Keratinocyte (primary cell): ENCODE measurements around the gene SCAPER. TPM values are rescaled to one million over a fixed set of nuclear protein-coding genes. Genes with fewer than 3 reads are reported as not detected.

ENCODE experiments used
- DNase-seq: peaks from one replicate; pipeline ENCODE4 v3.0.0-alpha.2; 2011; ENCODE audit warnings: low read depth, missing footprints, low spot score
- FAIRE-seq: peaks from 2 replicates; lab custom pipeline; 2011; peaks lifted over from hg19 to GRCh38; lab: Jason Lieb, UNC
- H2AFZ ChIP-seq: 2 replicates; pipeline ENCODE4 v1.6.0; 2012; ENCODE audit warnings: low read length, control low read depth, inconsistent platforms; ENCODE audit not compliant: control insufficient read depth
- H3K27ac ChIP-seq: 2 replicates; pipeline ENCODE4 v1.5.1; 2011; ENCODE audit warnings: low read length; ENCODE audit not compliant: control insufficient read depth, insufficient read depth
- H3K27me3 ChIP-seq: 3 replicates; pipeline ENCODE4 v1.6.0; 2011; ENCODE audit warnings: low read length; ENCODE audit not compliant: control insufficient read depth, insufficient read depth; ENCODE audit errors: extremely low read depth
- H3K36me3 ChIP-seq, 2 experiments: 2 replicates in 1 of 2; 3 replicates in 1 of 2; pipeline ENCODE4 v1.5.1; 2011; ENCODE audit warnings: low read length in 2 of 2, mild to moderate bottlenecking in 1 of 2; ENCODE audit not compliant: control insufficient read depth in 2 of 2, insufficient read depth in 2 of 2; ENCODE audit errors: extremely low read depth in 1 of 2
- H3K4me1 ChIP-seq: 3 replicates; pipeline ENCODE4 v1.5.1; 2011; ENCODE audit warnings: low read length; ENCODE audit not compliant: control insufficient read depth, insufficient read depth; ENCODE audit errors: extremely low read depth
- H3K4me2 ChIP-seq: 3 replicates; pipeline ENCODE4 v1.6.0; 2011; ENCODE audit warnings: low read depth, low read length; ENCODE audit not compliant: control insufficient read depth, insufficient read depth; ENCODE audit errors: extremely low read depth
- H3K4me3 ChIP-seq, 3 experiments: fragments of 200-600 bp in 1 of 3; sonication (generic) in 1 of 3; 2 replicates in 2 of 3; 3 replicates in 1 of 3; pipeline ENCODE4 v1.5.1; 2011 to 2016; ENCODE audit warnings: low read length in 3 of 3, mild to moderate bottlenecking in 3 of 3, control low read depth in 2 of 3, inconsistent platforms in 1 of 3, low read depth in 1 of 3, mixed read lengths in 1 of 3, mixed run types in 1 of 3, moderate library complexity in 1 of 3; ENCODE audit not compliant: control insufficient read depth in 2 of 3, insufficient read depth in 2 of 3; ENCODE audit errors: extremely low read depth in 1 of 3
- H3K79me2 ChIP-seq: 2 replicates; pipeline ENCODE4 v1.6.0; 2012; ENCODE audit warnings: low read length; ENCODE audit not compliant: control insufficient read depth, insufficient read depth
- H3K9ac ChIP-seq: 3 replicates; pipeline ENCODE4 v1.6.0; 2011; ENCODE audit warnings: low read length; ENCODE audit not compliant: control insufficient read depth, insufficient read depth; ENCODE audit errors: extremely low read depth
- H3K9me1 ChIP-seq: 3 replicates; pipeline ENCODE4 v1.6.0; 2011; ENCODE audit warnings: low read length; ENCODE audit not compliant: control insufficient read depth, insufficient read depth; ENCODE audit errors: extremely low read depth
- H3K9me3 ChIP-seq: 2 replicates; pipeline ENCODE4 v1.5.1; 2012; ENCODE audit warnings: low read depth, low read length; ENCODE audit not compliant: control insufficient read depth
- H4K20me1 ChIP-seq: 3 replicates; pipeline ENCODE4 v1.6.0; 2011; ENCODE audit warnings: low read length; ENCODE audit not compliant: control insufficient read depth, insufficient read depth; ENCODE audit errors: extremely low read depth
- CTCF ChIP-seq, 3 experiments: IDR thresholded peaks in 1 of 3; conservative IDR thresholded peaks in 1 of 3; optimal IDR thresholded peaks in 1 of 3; 2 replicates in 2 of 3; 3 replicates in 1 of 3; pipeline versions ENCODE3 to v1.5.1; 2011; ENCODE audit warnings: low read length in 3 of 3, mild to moderate bottlenecking in 3 of 3, moderate library complexity in 2 of 3, control low read depth in 1 of 3, inconsistent platforms in 1 of 3; ENCODE audit not compliant: insufficient read depth in 2 of 3; ENCODE audit errors: extremely low read depth in 1 of 3
- EZH2 ChIP-seq: IDR thresholded peaks from one replicate; pipeline ENCODE4 v1.6.1; 2012; ENCODE audit warnings: inconsistent platforms, mild to moderate bottlenecking, low read length, moderate library complexity
- dilution Hi-C: fragments of 300-500 bp; cut with MboI; formaldehyde crosslinking; loops from one replicate; pipeline ENCODE4 v1.7.0; 2020; ENCODE audit warnings: low sequenced_read_pairs; ENCODE audit not compliant: extremely low pct_ligation_motif_present
- polyA plus RNA-seq, 5 experiments: library from polyadenylated mRNA; depleted of rRNA in 3 of 5; stranded (reverse) in 3 of 5; stranded (forward) in 1 of 5; unstranded in 1 of 5; fragments of >200 nt; gene quantifications; 1 replicate in 1 of 5; 2 replicates in 3 of 5; 3 replicates in 1 of 5; pipeline versions ENCODE4 v1.2.1 to v1.2.3, GENCODE V29; 2011 to 2012; ENCODE audit warnings: missing spikeins in 2 of 5, low read depth in 1 of 5, low replicate concordance in 1 of 5

SCAPER gene
- polyA plus RNA-seq, 1 donor (not counting 4 experiments of a cell fraction or from before 2014, with no cell fraction given), result 5.2 TPM

DNA sequence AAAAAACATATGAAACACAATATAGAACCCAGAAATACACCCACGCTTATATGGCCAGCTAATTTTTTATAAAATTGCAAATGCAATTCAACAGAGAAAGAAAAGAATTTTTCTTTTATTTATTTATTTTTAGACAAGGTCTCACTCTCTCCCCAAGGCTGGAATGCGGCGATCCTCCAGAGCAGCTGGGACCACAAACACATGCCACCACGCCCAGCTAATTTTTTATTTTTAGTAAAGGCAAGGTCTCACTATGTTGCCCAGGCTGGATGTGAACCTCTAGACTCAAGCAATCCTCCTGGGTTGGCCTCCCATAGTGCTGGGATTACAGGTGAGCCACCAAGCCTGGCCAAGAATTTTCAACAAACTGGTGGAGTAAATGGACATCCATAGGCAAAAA lies 117.9 kb downstream of the SCAPER start:
- H2AFZ ChIP-seq, result no peak overlapping the region
- no peaks in the 10 kb centered on the region for H3K79me2 ChIP-seq
- no peak overlapping the region for H3K4me3 ChIP-seq
- H3K27me3 ChIP-seq, result no peaks in the 10 kb centered on the region
- H3K4me2 ChIP-seq, result no peak overlapping the region
- no peak overlapping the region for H3K9ac ChIP-seq
- no peaks in the 10 kb centered on the region for H3K9me3 ChIP-seq
- no peaks in the 10 kb centered on the region for H4K20me1 ChIP-seq
- no peak for TF ChIP-seq EZH2
- TF ChIP-seq CTCF (optimal IDR thresholded peaks at IDR 0.05 in 1 of 3, IDR thresholded peaks at IDR 0.05 in 1 of 3, conservative IDR thresholded peaks at IDR 0.05 in 1 of 3; ENCODE audit: extremely low read depth in 1 of 3, insufficient read depth in 2 of 3, low read length in 3 of 3), result no peak
- H3K27ac ChIP-seq, result no peak overlapping the region
- FAIRE-seq (no peak), DNase-seq (no peak)
- no peaks in the 10 kb centered on the region for H3K4me1 ChIP-seq
- no peaks in the 10 kb centered on the region for H3K36me3 ChIP-seq
- dilution Hi-C loops, result no loop called here
- no peaks in the 10 kb centered on the region for H3K9me1 ChIP-seq

- no peak for TF ChIP-seq CTCF (optimal IDR thresholded peaks at IDR 0.05 in 1 of 3, IDR thresholded peaks at IDR 0.05 in 1 of 3, conservative IDR thresholded peaks at IDR 0.05 in 1 of 3; ENCODE audit: extremely low read depth in 1 of 3, insufficient read depth in 2 of 3, low read length in 3 of 3)
- no peak for TF ChIP-seq EZH2
- H3K79me2 ChIP-seq, result no peaks in the 10 kb centered on the region
- H3K9ac ChIP-seq, result no peak overlapping the region
- H3K27me3 ChIP-seq, result no peaks in the 10 kb centered on the region
- no peaks in the 10 kb centered on the region for H3K9me1 ChIP-seq
- no peaks in the 10 kb centered on the region for H4K20me1 ChIP-seq
- no peaks in the 10 kb centered on the region for H3K9me3 ChIP-seq
- H3K4me3 ChIP-seq, result no peak overlapping the region
- peaks cover 0 to 3% of the 10 kb centered on the region in 2 experiments for H3K36me3 ChIP-seq
- no peak overlapping the region for H2AFZ ChIP-seq
- no peak overlapping the region for H3K4me2 ChIP-seq
- no peaks in the 10 kb centered on the region for H3K4me1 ChIP-seq
- H3K27ac ChIP-seq, result no peak overlapping the region
- dilution Hi-C loops, result no loop called here
- FAIRE-seq (no peak), DNase-seq (no peak)
Observed at GRCh38 chr15:76776969-76777368, 128.2 kb downstream of the SCAPER start.
